Kidney epithelial cell (primary cell): ENCODE measurements around the gene FTO. TPM values are rescaled to one million over a fixed set of nuclear protein-coding genes. Genes with fewer than 3 reads are reported as not detected.

Experiments used
- DNase-seq: peaks from one replicate; pipeline ENCODE4 v3.0.0-alpha.2; 2010; ENCODE audit warnings: low read depth
- H3K27me3 ChIP-seq: 2 replicates; pipeline ENCODE4 v1.6.0; 2011; ENCODE audit warnings: low read length; ENCODE audit not compliant: control insufficient read depth, insufficient read depth
- H3K36me3 ChIP-seq: 2 replicates; pipeline ENCODE4 v1.5.1; 2011; ENCODE audit warnings: low read length; ENCODE audit not compliant: control insufficient read depth, insufficient read depth
- H3K4me3 ChIP-seq: 2 replicates; pipeline ENCODE4 v1.5.1; 2011; ENCODE audit warnings: low read depth, mild to moderate bottlenecking, control low read depth, low read length
- CTCF ChIP-seq: IDR thresholded peaks from 2 replicates; pipeline ENCODE4 v1.5.1; 2011; ENCODE audit warnings: mild to moderate bottlenecking, moderate library complexity, low read length, control low read depth, inconsistent platforms; ENCODE audit not compliant: insufficient read depth, poor library complexity, severe bottlenecking
- total RNA-seq: library from RNA; depleted of rRNA; stranded (reverse); fragments of >200 nt; gene quantifications from 2 replicates; pipeline ENCODE4 v1.2.3, GENCODE V29; 2015

Gene FTO
- total RNA-seq, 1 donor from 2014 or later: 66.9 TPM

- no peaks in the 10 kb centered on the region for H3K27me3 ChIP-seq
- no peak for DNase-seq
Observed at GRCh38 chr16:53668869-53669268, 35.1 kb upstream of the FTO start.

DNA sequence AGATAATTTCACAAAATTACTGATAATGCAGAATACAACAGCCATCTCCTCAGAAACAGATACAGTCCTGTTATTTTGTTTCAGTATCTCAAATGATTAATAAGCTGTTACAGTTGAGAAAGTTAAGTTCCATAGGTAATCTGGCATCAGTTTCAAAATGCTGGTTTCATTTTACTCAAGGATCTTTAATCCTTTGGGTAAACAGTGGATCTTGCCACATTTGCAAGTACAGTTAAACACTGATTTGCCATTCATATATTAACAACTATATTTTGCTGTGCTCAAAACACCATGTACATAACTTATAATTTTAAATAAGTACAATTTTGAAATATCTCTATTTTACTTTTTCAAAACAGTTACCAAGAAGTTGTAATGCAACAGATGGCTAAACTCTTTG, 31.5 kb upstream of the FTO start:
- no peak overlapping the region for H3K4me3 ChIP-seq
- H3K27me3 ChIP-seq: no peaks in the 10 kb centered on the region
- no peaks in the 10 kb centered on the region for H3K36me3 ChIP-seq
- DNase-seq: no peak
- no peak for TF ChIP-seq CTCF

More at GRCh38 chr16:53668869-53669268, 35.1 kb upstream of the FTO start:
- no peaks in the 10 kb centered on the region for H3K36me3 ChIP-seq
- no peak overlapping the region for H3K4me3 ChIP-seq
- no peak for TF ChIP-seq CTCF

- TF ChIP-seq CTCF: no peak
- no peak for DNase-seq
- Histone ChIP-seq H3K27me3 (no peaks in the 10 kb centered on the region), H3K36me3 (no peaks in the 10 kb centered on the region), H3K4me3 (no peak overlapping the region)
Observed at GRCh38 chr16:53673189-53673588, 30.8 kb upstream of the FTO start.

DNA sequence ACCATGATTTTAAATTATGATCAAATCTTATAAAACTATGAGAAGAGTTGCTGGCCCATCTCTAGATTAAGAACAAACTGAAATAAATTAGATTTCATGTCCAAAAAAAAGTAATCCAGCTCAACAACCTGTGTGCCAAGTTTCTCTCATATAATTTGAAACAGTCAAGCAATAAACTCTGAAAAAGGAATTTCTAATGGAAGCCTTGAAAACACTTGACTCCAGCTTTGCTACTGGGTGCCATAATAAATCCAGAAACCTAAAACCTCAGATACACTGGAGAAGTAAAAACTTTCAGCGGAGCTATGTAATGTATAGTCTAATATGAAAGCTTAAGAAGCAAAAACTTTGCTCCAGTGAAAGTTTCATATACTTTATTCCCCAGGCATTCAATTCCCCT, 25.8 kb upstream of the FTO start:
- no peaks in the 10 kb centered on the region for H3K36me3 ChIP-seq
- H3K4me3 ChIP-seq: no peak overlapping the region
- DNase-seq: no peak
- no peaks in the 10 kb centered on the region for H3K27me3 ChIP-seq
- TF ChIP-seq CTCF: no peak

DNA sequence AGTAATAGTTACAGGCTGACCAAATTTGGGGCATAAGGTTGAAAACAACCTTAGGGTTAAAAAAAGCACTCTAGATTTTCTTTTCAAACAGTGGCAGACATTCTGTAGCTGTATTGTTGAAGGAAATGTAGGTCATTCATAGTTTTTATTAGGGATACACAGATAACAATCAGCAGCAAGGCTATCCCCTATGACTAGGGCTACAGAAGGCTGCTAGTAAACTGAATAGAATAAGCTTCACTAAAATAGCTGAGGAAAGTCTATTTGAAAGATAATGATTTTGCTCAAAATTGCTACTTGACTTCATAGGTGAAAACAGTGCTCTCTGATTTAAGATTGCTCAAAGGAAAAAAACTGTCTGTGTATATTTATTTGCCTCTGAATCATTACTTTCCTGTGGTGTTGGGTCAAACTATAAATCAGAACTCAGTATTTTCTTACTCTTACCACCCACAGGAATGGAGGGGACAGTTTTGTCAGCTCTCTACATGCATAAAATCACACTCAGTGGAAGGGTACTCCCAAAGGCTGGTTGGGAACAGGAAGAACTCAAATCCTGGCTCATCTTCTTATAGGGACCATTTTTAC, 25.1 kb upstream of the FTO start:
- no peak for DNase-seq
- Histone ChIP-seq H3K27me3 (no peaks in the 10 kb centered on the region), H3K4me3 (no peak overlapping the region), H3K36me3 (no peaks in the 10 kb centered on the region)
- TF ChIP-seq CTCF: no peak

DNA sequence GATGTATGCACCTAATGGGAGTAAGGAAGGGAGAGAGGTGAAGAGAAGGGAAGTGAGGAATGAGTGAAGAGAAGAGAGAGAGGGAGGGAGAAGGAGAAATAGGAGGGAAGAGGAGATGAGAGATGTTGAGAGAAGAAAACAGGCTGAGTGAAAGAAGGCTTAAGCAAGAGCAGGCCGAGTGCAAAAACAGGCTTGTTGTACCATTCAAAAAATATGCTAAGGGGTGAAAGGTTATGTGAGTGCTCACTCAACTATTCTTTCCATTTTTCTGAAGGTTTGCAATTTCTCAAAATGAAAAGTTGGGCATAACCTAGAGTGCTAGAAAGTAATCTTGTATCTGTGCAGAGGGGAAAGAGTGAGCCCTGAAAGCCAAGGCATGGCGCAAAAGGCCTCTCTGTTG, 23.2 kb upstream of the FTO start:
- H3K36me3 ChIP-seq: no peaks in the 10 kb centered on the region
- H3K27me3 ChIP-seq: no peaks in the 10 kb centered on the region
- DNase-seq: no peak
- no peak for TF ChIP-seq CTCF
- no peak overlapping the region for H3K4me3 ChIP-seq
